HCT116 (cell line): ENCODE measurements around the gene COL9A2. TPM values are rescaled to one million over a fixed set of nuclear protein-coding genes. Genes with fewer than 3 reads are reported as not detected.

Experiments
- ATAC-seq: fragments of 200-7000 bp; cut with Tn5 transposase; 2 replicates; pipeline ENCODE4 v1.9.1; 2020; ENCODE audit warnings: mild to moderate bottlenecking, moderate library complexity
- BruUV-seq: library from RNA; stranded (reverse); fragments of 400-500 nt; replicated peaks from 2 replicates; lab custom pipeline; 2021; lab: Mats Ljungman, UMichigan
- CTCF ChIA-PET: fragments of 300-600 bp; sonication (Branson Sonifier 250); formaldehyde crosslinking; loops from one replicate; lab custom pipeline; 2021; ENCODE audit warnings: antibody characterized with exemption; lab: Charles Lee
- POLR2A ChIA-PET: fragments of 300-600, 350-600 bp; sonication (Branson Sonifier 250); formaldehyde crosslinking; loops from one replicate; lab custom pipeline; 2021; ENCODE audit warnings: antibody characterized with exemption; lab: Charles Lee
- RAD21 ChIA-PET, 2 experiments: fragments of 300-600 bp; sonication (Branson Sonifier 250); formaldehyde crosslinking; loops; one replicate each; lab custom pipeline; 2023; ENCODE audit warnings: low total read pairs in 2 of 2; ENCODE audit not compliant: uncharacterized antibody in 2 of 2, unreplicated experiment in 2 of 2, low non-redundant PET in 1 of 2; lab: Charles Lee
- DNase-seq: peaks from one replicate; pipeline ENCODE4 v3.0.0-alpha.2; 2010; ENCODE audit warnings: low read depth, low spot score
- H2AFZ ChIP-seq: fragments of 200-600 bp; shearing (Covaris generic), sonication (generic); 2 replicates; pipeline ENCODE4 v1.6.1; 2017; ENCODE audit warnings: low read depth, mixed run types, mixed read lengths, antibody characterized with exemption, low read length; ENCODE audit not compliant: poor library complexity, severe bottlenecking
- H3K27ac ChIP-seq: 2 replicates; pipeline ENCODE4 v1.5.1; 2012; ENCODE audit warnings: low read depth, low read length
- H3K27me3 ChIP-seq: fragments of 200-600 bp; sonication (generic); 2 replicates; pipeline ENCODE4 v1.6.1; 2016; ENCODE audit warnings: mixed run types, low read length, mixed read lengths; ENCODE audit not compliant: insufficient read depth
- H3K36me3 ChIP-seq, 2 experiments: fragments of 200-500 bp in 1 of 2; fragments of 200-600 bp in 1 of 2; sonication (Bioruptor generic) in 1 of 2; sonication (generic) in 1 of 2; 2 replicates each; pipeline versions ENCODE4 v1.5.1 to v1.6.1; 2014 to 2016; ENCODE audit warnings: low read length in 2 of 2, inconsistent platforms in 1 of 2, mixed read lengths in 1 of 2, mixed run types in 1 of 2; ENCODE audit not compliant: insufficient read depth in 2 of 2, control insufficient read depth in 1 of 2
- H3K4me1 ChIP-seq, 2 experiments: fragments of 200-600 bp in 1 of 2; sonication (generic) in 1 of 2; 2 replicates each; pipeline versions ENCODE4 v1.5.1 to v1.6.1; 2012 to 2017; ENCODE audit warnings: low read length in 2 of 2, inconsistent platforms in 1 of 2, mild to moderate bottlenecking in 1 of 2, mixed read lengths in 1 of 2, mixed run types in 1 of 2, moderate library complexity in 1 of 2; ENCODE audit not compliant: insufficient read depth in 2 of 2, control insufficient read depth in 1 of 2
- H3K4me2 ChIP-seq: fragments of 200-600 bp; sonication (generic); 2 replicates; pipeline ENCODE4 v1.6.1; 2017; ENCODE audit warnings: mixed run types, low read length, mixed read lengths
- H3K4me3 ChIP-seq, 2 experiments: fragments of 200-600 bp in 1 of 2; sonication (generic) in 1 of 2; replicated peaks in 1 of 2; 2 replicates each; pipeline ENCODE4 v1.5.1; 2011 to 2016; ENCODE audit warnings: low read length in 2 of 2, control low read depth in 1 of 2, low read depth in 1 of 2, mild to moderate bottlenecking in 1 of 2, mixed read lengths in 1 of 2, mixed run types in 1 of 2
- H3K79me2 ChIP-seq: fragments of 200-600 bp; sonication (generic); 2 replicates; pipeline ENCODE4 v1.6.1; 2017; ENCODE audit warnings: mild to moderate bottlenecking, mixed run types, low read length, moderate library complexity, mixed read lengths; ENCODE audit not compliant: insufficient read depth
- H3K9ac ChIP-seq: fragments of 200-600 bp; sonication (generic); 2 replicates; pipeline ENCODE4 v1.6.1; 2016; ENCODE audit warnings: low read length, mixed read lengths
- H3K9me2 ChIP-seq: fragments of 200-600 bp; sonication (generic), shearing (Covaris generic); 2 replicates; pipeline ENCODE4 v1.6.1; 2017; ENCODE audit warnings: mixed run types, mild to moderate bottlenecking, moderate library complexity; ENCODE audit not compliant: insufficient read depth
- H3K9me3 ChIP-seq, 2 experiments: fragments of 200-500 bp in 1 of 2; fragments of 200-600 bp in 1 of 2; sonication (Bioruptor generic) in 1 of 2; sonication (generic) in 1 of 2; 2 replicates each; pipeline ENCODE4 v1.6.1; 2014 to 2017; ENCODE audit warnings: low read length in 2 of 2, mixed read lengths in 2 of 2, inconsistent platforms in 1 of 2, low read depth in 1 of 2, mild to moderate bottlenecking in 1 of 2, mixed run types in 1 of 2, moderate library complexity in 1 of 2; ENCODE audit not compliant: control insufficient read depth in 1 of 2, insufficient read depth in 1 of 2
- H4K20me1 ChIP-seq: fragments of 200-600 bp; sonication (generic), shearing (Covaris generic); 2 replicates; pipeline ENCODE4 v1.6.1; 2017; ENCODE audit warnings: mixed run types, mild to moderate bottlenecking, moderate library complexity; ENCODE audit not compliant: insufficient read depth
- ATF3 ChIP-seq: IDR thresholded peaks from 2 replicates; pipeline ENCODE4 v1.6.1; 2012
- CEBPB ChIP-seq: IDR thresholded peaks from 2 replicates; pipeline ENCODE4 v1.6.1; 2012; ENCODE audit warnings: low read depth
- EGR1 ChIP-seq: IDR thresholded peaks from 2 replicates; pipeline ENCODE4 v1.6.1; 2012; ENCODE audit warnings: low read depth
- EZH2 ChIP-seq: fragments of 200-600 bp; sonication (generic); IDR thresholded peaks from 2 replicates; pipeline ENCODE4 v1.6.1; 2017; ENCODE audit warnings: antibody characterized with exemption, mixed run types
- FOSL1 ChIP-seq: IDR thresholded peaks from 2 replicates; pipeline ENCODE4 v1.6.1; 2012; ENCODE audit warnings: low read depth
- MAX ChIP-seq: IDR thresholded peaks from 2 replicates; pipeline ENCODE4 v1.6.1; 2012
- POLR2AphosphoS5 ChIP-seq: IDR thresholded peaks from 2 replicates; pipeline ENCODE4 v1.6.1; 2011; ENCODE audit warnings: mild to moderate bottlenecking, low read depth, low read length, moderate library complexity
- RAD21 ChIP-seq: IDR thresholded peaks from 2 replicates; pipeline ENCODE4 v1.6.1; 2012; ENCODE audit warnings: low read depth, mild to moderate bottlenecking
- SIN3A ChIP-seq: IDR thresholded peaks from 2 replicates; pipeline ENCODE4 v1.6.1; 2012; ENCODE audit warnings: low read depth
- SP1 ChIP-seq: IDR thresholded peaks from 2 replicates; pipeline ENCODE4 v1.6.1; 2012; ENCODE audit warnings: low read depth
- SRF ChIP-seq: IDR thresholded peaks from 2 replicates; pipeline ENCODE4 v1.6.1; 2012; ENCODE audit warnings: low read depth
- TCF7L2 ChIP-seq: IDR thresholded peaks from 2 replicates; pipeline ENCODE4 v1.7.0; 2011; ENCODE audit warnings: borderline replicate concordance, inconsistent platforms; ENCODE audit not compliant: insufficient read depth, insufficient read length; ENCODE audit errors: extremely low read depth
- YY1 ChIP-seq: IDR thresholded peaks from 2 replicates; pipeline ENCODE4 v1.6.1; 2011; ENCODE audit warnings: low read length, low read depth, moderate library complexity, mild to moderate bottlenecking; ENCODE audit not compliant: insufficient replicate concordance; ENCODE audit errors: extremely low read depth
- ZBTB33 ChIP-seq: IDR thresholded peaks from 2 replicates; pipeline ENCODE4 v1.6.1; 2011; ENCODE audit warnings: mild to moderate bottlenecking, low read length, moderate library complexity; ENCODE audit not compliant: insufficient replicate concordance; ENCODE audit errors: extremely low read depth
- ZFX ChIP-seq: fragments of 450-650 bp; IDR thresholded peaks from 2 replicates; pipeline ENCODE4 v1.6.1; 2017
- ZNF274 ChIP-seq: fragments of 200-500 bp; sonication (Bioruptor generic); IDR thresholded peaks from 2 replicates; pipeline ENCODE4 v1.6.1; 2014; ENCODE audit warnings: mild to moderate bottlenecking, low read depth, low read length, inconsistent platforms
- intact Hi-C: fragments of 100-400 bp; cut with micrococcal nuclease; formaldehyde crosslinking; loops from 2 replicates; pipeline ENCODE4 v1.10.0; 2022
- total RNA-seq: library from RNA; stranded (reverse); gene quantifications from one replicate; pipeline ENCODE4 v1.2.1, GENCODE V29; 2021; ENCODE audit not compliant: unreplicated experiment
- TF ChIP-seq, protein P1 (sequence below), 3 experiments: fragments of 200-600 bp in 1 of 3; sonication (generic) in 1 of 3; IDR thresholded peaks in 2 of 3; conservative IDR thresholded peaks in 1 of 3; 2 replicates each; pipeline ENCODE4 v1.5.1; 2012 to 2017; ENCODE audit warnings: low read depth in 2 of 3, low read length in 2 of 3, antibody characterized with exemption in 1 of 3, borderline replicate concordance in 1 of 3, control low read depth in 1 of 3, mild to moderate bottlenecking in 1 of 3, mixed read lengths in 1 of 3, mixed run types in 1 of 3, moderate library complexity in 1 of 3; ENCODE audit not compliant: insufficient read depth in 1 of 3

COL9A2 gene
- total RNA-seq, 1 experiment from 2014 or later: 2.4 TPM

GRCh38 chr1:40255231-40255630, 61.9 kb downstream of the COL9A2 start (continued):
- no peak for TF ChIP-seq SRF
- TF ChIP-seq SP1: no peak
- TF ChIP-seq FOSL1: no peak
- TF ChIP-seq SIN3A: no peak

DNA sequence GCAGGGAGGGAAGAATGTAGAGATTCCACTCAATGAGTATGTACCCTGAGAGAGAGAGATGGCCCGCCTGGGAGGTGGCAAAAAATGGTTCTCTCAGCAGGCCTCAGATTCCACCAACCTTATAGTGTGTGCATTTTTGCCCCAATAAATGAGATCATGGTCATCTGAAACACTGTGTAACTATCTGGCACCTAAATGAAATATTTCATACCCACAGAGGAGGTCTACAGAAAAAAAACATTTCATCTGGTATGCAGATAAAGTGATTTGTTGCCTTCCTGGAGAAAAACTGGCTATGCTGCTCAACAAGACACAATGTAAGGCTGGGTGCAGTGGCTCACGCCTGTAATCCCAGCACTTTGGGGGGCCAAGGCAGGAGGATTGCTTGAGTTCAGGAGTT, 64.5 kb downstream of the COL9A2 start:
- Histone ChIP-seq H3K4me2 (no peak overlapping the region), H3K9me3 (no peaks in the 10 kb centered on the region), H3K79me2 (peaks cover 16% of the 10 kb centered on the region), H3K27ac (no peak overlapping the region), H3K36me3 (no peaks in the 10 kb centered on the region), H3K9me2 (no peaks in the 10 kb centered on the region), H3K4me3 (no peak overlapping the region), H4K20me1 (no peaks in the 10 kb centered on the region), H2AFZ (no peak overlapping the region), H3K4me1 (peaks cover 4 to 9% of the 10 kb centered on the region in 2 experiments), H3K9ac (no peak overlapping the region), H3K27me3 (no peaks in the 10 kb centered on the region)
- TF ChIP-seq POLR2AphosphoS5: no peak
- no peak for TF ChIP-seq SP1
- no peak for TF ChIP-seq RAD21
- no peak for TF ChIP-seq CEBPB
- TF ChIP-seq ZNF274: no peak
- no peak for TF ChIP-seq EZH2
- no peak for TF ChIP-seq YY1
- no peak for TF ChIP-seq ZBTB33
- TF ChIP-seq, protein P1, sequence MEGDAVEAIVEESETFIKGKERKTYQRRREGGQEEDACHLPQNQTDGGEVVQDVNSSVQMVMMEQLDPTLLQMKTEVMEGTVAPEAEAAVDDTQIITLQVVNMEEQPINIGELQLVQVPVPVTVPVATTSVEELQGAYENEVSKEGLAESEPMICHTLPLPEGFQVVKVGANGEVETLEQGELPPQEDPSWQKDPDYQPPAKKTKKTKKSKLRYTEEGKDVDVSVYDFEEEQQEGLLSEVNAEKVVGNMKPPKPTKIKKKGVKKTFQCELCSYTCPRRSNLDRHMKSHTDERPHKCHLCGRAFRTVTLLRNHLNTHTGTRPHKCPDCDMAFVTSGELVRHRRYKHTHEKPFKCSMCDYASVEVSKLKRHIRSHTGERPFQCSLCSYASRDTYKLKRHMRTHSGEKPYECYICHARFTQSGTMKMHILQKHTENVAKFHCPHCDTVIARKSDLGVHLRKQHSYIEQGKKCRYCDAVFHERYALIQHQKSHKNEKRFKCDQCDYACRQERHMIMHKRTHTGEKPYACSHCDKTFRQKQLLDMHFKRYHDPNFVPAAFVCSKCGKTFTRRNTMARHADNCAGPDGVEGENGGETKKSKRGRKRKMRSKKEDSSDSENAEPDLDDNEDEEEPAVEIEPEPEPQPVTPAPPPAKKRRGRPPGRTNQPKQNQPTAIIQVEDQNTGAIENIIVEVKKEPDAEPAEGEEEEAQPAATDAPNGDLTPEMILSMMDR (IDR thresholded peaks at IDR 0.05 in 2 of 3, conservative IDR thresholded peaks at IDR 0.05 in 1 of 3; ENCODE audit: borderline replicate concordance in 1 of 3, insufficient read depth in 1 of 3, low read depth in 2 of 3, low read length in 2 of 3): no peak
- no peak for TF ChIP-seq EGR1
- TF ChIP-seq TCF7L2: no peak
- no peak for TF ChIP-seq ZFX
- TF ChIP-seq ATF3: no peak
- TF ChIP-seq SRF: no peak
- no peak for TF ChIP-seq MAX
- no peak for DNase-seq
- ChIA-PET RAD21 (no interaction called here), CTCF (no interaction called here), POLR2A (no interaction called here)
- intact Hi-C loops: no loop called here
- ATAC-seq: no peak
- BruUV-seq: no TSS peak
